BLaER1 (cell line): ENCODE results near the gene ADSS1.

Source experiments
- H3K27ac ChIP-seq: shearing (Covaris generic); formaldehyde crosslinking; 2 replicates; pipeline ENCODE4 v1.8.1; 2022
- H3K27me3 ChIP-seq: shearing (Covaris generic); formaldehyde crosslinking; 2 replicates; pipeline ENCODE4 v1.8.1; 2022
- H3K36me3 ChIP-seq: shearing (Covaris generic); formaldehyde crosslinking; 2 replicates; pipeline ENCODE4 v1.8.1; 2022
- H3K4me1 ChIP-seq: shearing (Covaris generic); formaldehyde crosslinking; 2 replicates; pipeline ENCODE4 v1.8.1; 2022
- H3K4me2 ChIP-seq: shearing (Covaris generic); formaldehyde crosslinking; 2 replicates; pipeline ENCODE4 v1.8.1; 2022
- H3K4me3 ChIP-seq: shearing (Covaris generic); formaldehyde crosslinking; 2 replicates; pipeline ENCODE4 v1.8.1; 2022
- H3K9ac ChIP-seq: shearing (Covaris generic); formaldehyde crosslinking; 2 replicates; pipeline ENCODE4 v1.8.1; 2022
- H3K9me3 ChIP-seq: shearing (Covaris generic); formaldehyde crosslinking; 2 replicates; pipeline ENCODE4 v1.8.1; 2022
- H4K20me1 ChIP-seq: shearing (Covaris generic); formaldehyde crosslinking; 2 replicates; pipeline ENCODE4 v1.8.1; 2022
- Cebpa-rat ChIP-seq: shearing (Covaris generic); IDR thresholded peaks from 2 replicates; pipeline ENCODE4 v1.8.1; 2022

Gene ADSS1

GRCh38 chr14:104752735-104753527, 28.9 kb downstream of the ADSS1 start, which contains the start of gene SIVA1:
TSS of gene SIVA1 (plus strand) at chr14:104753147. CDS start at chr14:104753202, 55 bp downstream.
- Histone ChIP-seq H3K9me3 (peaks cover 21% of the 10 kb centered on the region; the same call in 1 of the 2 replicates), H3K36me3 (peaks cover 37% of the 10 kb centered on the region), H3K9ac (peak within 1 kb of the TSS; percentile 96), H4K20me1 (peaks cover 49% of the 10 kb centered on the region), H3K27ac (peak within 1 kb of the TSS; percentile 95), H3K4me2 (peak within 1 kb of the TSS; percentile 100), H3K4me3 (peak within 1 kb of the TSS; percentile 91), H3K4me1 (peaks cover 69% of the 10 kb centered on the region), H3K27me3 (no peaks in the 10 kb centered on the region)
- TF ChIP-seq Cebpa-rat: no peak

DNA sequence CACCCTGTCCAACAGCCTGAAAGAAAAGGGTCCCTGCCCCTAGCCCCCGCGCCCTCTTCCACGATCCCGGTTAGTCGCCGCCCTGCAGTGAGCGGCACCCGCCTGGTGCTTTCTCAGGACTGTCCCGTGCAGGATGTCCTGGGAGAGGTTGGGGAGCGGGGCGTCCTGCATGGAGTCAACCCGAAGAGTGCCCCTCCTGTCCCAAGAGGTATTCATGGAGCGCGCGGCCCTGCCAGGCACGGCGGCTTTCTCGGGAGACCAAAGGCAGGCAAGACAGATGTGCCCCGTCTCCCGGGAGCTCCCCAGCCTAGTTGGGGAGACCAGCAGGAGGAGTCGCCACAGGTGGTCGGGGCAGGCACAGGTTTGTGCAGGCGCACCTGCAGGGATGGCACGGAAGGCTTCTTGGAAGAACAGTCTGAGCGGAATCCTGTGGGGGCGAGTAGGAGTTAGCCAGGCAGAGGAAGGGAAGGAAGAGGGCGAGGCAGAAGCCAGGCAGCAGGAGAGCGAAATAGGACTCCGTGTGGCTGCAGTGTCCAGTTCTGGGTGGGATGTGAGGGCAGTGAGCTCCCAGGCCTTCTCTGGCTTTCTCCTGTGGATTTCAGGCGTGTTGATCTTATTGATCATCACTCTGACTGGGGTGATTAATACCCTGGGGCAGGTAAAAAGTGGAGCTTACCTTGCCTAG, 29.6 kb downstream of the ADSS1 start:
- peak overlapping the region; percentile 100 for H3K4me2 ChIP-seq
- H3K4me1 ChIP-seq: peaks cover 63% of the 10 kb centered on the region
- peak overlapping the region; percentile 95 for H3K27ac ChIP-seq
- no peaks in the 10 kb centered on the region for H3K27me3 ChIP-seq
- no peak for TF ChIP-seq Cebpa-rat
- peaks cover 56% of the 10 kb centered on the region for H4K20me1 ChIP-seq
- H3K36me3 ChIP-seq: peaks cover 44% of the 10 kb centered on the region
- peak overlapping the region; percentile 91 for H3K4me3 ChIP-seq
- H3K9me3 ChIP-seq: peaks cover 21% of the 10 kb centered on the region; the same call in 1 of the 2 replicates
- peak overlapping the region; percentile 96 for H3K9ac ChIP-seq

- peak overlapping the region; percentile 95 for H3K27ac ChIP-seq
- H4K20me1 ChIP-seq: peaks cover 63% of the 10 kb centered on the region
- H3K9ac ChIP-seq: peak overlapping the region; percentile 96
- H3K36me3 ChIP-seq: peaks cover 51% of the 10 kb centered on the region
- no peak for TF ChIP-seq Cebpa-rat
- peaks cover 56% of the 10 kb centered on the region for H3K4me1 ChIP-seq
- H3K9me3 ChIP-seq: peaks cover 21% of the 10 kb centered on the region; the same call in 1 of the 2 replicates
- H3K4me3 ChIP-seq: peak overlapping the region; percentile 91
- peak overlapping the region; percentile 100 for H3K4me2 ChIP-seq
- no peaks in the 10 kb centered on the region for H3K27me3 ChIP-seq
These were observed 30.3 kb downstream of the ADSS1 start for GRCh38 chr14:104754213-104754851.

DNA sequence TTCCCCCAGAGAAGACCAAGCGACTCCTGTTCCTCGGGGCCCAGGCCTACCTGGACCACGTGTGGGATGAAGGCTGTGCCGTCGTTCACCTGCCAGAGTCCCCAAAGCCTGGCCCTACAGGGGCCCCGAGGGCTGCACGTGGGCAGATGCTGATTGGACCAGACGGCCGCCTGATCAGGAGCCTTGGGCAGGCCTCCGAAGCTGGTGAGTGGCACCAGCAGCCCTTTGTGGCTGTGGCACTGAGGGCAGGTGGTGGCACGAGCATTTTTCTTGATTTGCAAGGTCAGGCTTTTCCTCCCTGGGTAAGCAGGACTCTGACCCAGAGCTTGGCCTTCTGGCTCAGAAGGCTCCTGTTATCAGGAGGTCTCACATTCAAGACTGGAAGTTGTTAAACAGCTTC, 31.6 kb downstream of the ADSS1 start:
- no peak overlapping the region for H3K27ac ChIP-seq
- H3K27me3 ChIP-seq: no peaks in the 10 kb centered on the region
- H3K4me1 ChIP-seq: peaks cover 53% of the 10 kb centered on the region
- peak overlapping the region; percentile 100; the same call in 1 of the 2 replicates for H3K4me2 ChIP-seq
- peaks cover 64% of the 10 kb centered on the region for H3K36me3 ChIP-seq
- no peak for TF ChIP-seq Cebpa-rat
- H3K4me3 ChIP-seq: no peak overlapping the region
- peak overlapping the region; percentile 96 for H3K9ac ChIP-seq
- H3K9me3 ChIP-seq: peaks cover 9% of the 10 kb centered on the region; the same call in 1 of the 2 replicates
- H4K20me1 ChIP-seq: peaks cover 74% of the 10 kb centered on the region

GRCh38 chr14:104756477-104757237, 32.6 kb downstream of the ADSS1 start:
- Histone ChIP-seq H3K4me3 (no peak overlapping the region), H4K20me1 (peaks cover 85% of the 10 kb centered on the region), H3K4me2 (peak overlapping the region; percentile 46), H3K27ac (peak overlapping the region; percentile 56; the same call in 1 of the 2 replicates), H3K4me1 (peaks cover 48% of the 10 kb centered on the region), H3K9ac (peak overlapping the region; percentile 41; the same call in 1 of the 2 replicates), H3K27me3 (no peaks in the 10 kb centered on the region), H3K9me3 (no peaks in the 10 kb centered on the region), H3K36me3 (peaks cover 74% of the 10 kb centered on the region)
- no peak for TF ChIP-seq Cebpa-rat

DNA sequence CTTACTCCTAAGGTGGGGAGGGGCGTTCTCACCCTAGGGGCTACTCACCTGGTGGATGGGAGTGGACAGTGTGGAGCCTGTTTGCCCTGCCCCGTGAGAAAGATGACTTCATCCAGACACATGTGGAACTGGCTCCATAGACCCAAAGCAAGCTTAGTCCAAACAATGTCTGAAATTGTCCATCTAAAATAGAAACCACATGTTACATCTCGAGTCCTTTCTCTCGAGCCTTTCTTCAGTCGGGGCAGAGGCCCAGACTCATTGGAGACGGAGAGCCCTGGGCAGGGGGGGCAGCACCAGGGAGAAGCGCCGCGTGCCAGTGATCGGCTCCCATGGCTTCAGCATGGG, 33.2 kb downstream of the ADSS1 start:
- H3K27ac ChIP-seq: peak overlapping the region; percentile 56; the same call in 1 of the 2 replicates
- TF ChIP-seq Cebpa-rat: no peak
- H3K4me1 ChIP-seq: peaks cover 43% of the 10 kb centered on the region
- H3K9me3 ChIP-seq: no peaks in the 10 kb centered on the region
- H3K4me2 ChIP-seq: peak overlapping the region; percentile 46
- peak overlapping the region; percentile 41; the same call in 1 of the 2 replicates for H3K9ac ChIP-seq
- no peak overlapping the region for H3K4me3 ChIP-seq
- H4K20me1 ChIP-seq: peaks cover 87% of the 10 kb centered on the region
- H3K36me3 ChIP-seq: peaks cover 79% of the 10 kb centered on the region
- H3K27me3 ChIP-seq: no peaks in the 10 kb centered on the region

DNA sequence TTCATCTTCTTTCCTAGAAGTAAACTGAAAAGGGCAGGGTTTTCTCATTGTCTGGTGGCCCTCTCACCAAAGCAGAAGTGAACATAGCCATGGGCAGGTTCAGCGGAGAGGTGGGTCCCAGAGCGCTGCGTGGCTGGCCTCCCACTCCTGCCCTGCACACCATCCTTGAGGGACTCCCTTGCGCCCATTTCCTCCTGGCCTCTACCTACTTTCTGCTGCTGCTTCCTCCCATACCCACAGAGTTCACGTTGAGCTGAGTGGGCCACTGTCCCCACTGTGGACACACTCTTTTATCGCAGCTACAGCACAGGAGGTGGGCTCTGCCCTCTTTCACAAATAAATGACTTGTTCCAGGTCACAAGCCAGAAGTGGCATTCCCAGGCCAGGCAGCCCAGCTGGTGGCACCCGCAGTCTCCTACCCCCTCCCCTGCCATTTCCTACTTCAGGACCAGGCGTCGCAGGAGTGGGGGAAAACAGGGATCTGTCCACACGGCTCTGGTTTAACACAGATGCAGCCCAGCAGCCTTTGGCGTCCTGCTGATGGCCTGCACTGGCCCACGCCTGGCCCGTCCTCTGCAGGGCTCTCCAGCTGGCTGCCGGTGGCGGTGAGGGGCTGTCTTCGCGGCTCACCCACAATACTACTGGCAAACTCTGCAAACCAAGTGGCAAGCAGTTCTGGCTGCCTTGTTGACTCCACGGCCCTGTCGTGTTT, 33.8 kb downstream of the ADSS1 start:
- Histone ChIP-seq H3K4me2 (0 out of 2 replicates have a peak overlapping the region, but pooled peaks have one; percentile 46), H3K27ac (peak overlapping the region; percentile 56; the same call in 1 of the 2 replicates), H3K9ac (peak overlapping the region; percentile 41; the same call in 1 of the 2 replicates), H3K9me3 (no peaks in the 10 kb centered on the region), H3K4me3 (no peak overlapping the region), H3K4me1 (peaks cover 42% of the 10 kb centered on the region), H4K20me1 (peaks cover 87% of the 10 kb centered on the region), H3K27me3 (no peaks in the 10 kb centered on the region), H3K36me3 (peaks cover 86% of the 10 kb centered on the region)
- no peak for TF ChIP-seq Cebpa-rat
